GM18498 (cell line): Measurements from ENCODE around the gene TRIM41.
A peak's percentile ranks its signal among the peaks of the same experiment; 100 is the strongest.
"Not testable (repeated sequence)": the region's sequence is repeated elsewhere in the genome, so short reads cannot be mapped to it uniquely, and the experiment has no call there.

Experiments used
- ATAC-seq: cut with Tn5 transposase; IDR thresholded peaks from one replicate; pipeline ENCODE4 v1.9.1; 2021; ENCODE audit warnings: mild to moderate bottlenecking, moderate library complexity; ENCODE audit not compliant: unreplicated experiment

TRIM41 gene

DNA sequence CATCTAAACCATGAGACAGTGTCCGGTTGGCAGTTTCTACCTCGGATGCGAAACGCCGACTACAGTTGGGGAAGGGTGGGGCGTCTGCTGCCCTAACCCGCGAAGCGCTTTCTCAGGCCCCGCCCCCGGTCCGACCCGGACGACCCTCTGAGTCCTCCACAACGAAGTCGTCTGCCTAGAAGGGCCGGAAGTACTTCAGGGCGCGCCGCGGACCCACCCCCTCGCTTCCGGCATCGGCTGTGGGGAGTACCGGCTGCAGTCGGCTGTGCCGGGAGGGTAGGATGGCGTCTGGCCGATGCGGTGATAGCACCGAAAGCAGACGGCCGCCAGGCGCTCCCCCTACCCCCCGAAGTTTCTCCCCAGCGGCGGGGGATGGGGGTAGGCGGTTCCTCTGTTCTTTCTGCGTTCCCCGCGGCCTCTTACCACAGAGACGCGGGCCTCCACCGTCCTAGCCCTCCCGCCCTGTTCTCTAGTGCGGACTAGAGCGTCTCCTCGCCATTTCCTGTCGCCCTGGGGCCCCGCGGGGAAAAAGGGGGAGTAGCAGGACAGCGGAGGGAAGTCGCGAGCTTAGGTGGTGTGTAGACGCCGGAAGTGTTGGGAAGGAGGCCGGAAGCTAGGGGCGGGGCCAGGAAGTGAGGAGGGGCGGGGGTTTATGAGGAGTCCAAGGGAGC is at the start of gene TRIM41:
Gene TRIM41 (plus strand): TSS at position 224 of the 671 bp plus-strand sequence. CDS start 719 bp downstream, outside the sequence.
- ATAC-seq: peak; percentile 71

DNA sequence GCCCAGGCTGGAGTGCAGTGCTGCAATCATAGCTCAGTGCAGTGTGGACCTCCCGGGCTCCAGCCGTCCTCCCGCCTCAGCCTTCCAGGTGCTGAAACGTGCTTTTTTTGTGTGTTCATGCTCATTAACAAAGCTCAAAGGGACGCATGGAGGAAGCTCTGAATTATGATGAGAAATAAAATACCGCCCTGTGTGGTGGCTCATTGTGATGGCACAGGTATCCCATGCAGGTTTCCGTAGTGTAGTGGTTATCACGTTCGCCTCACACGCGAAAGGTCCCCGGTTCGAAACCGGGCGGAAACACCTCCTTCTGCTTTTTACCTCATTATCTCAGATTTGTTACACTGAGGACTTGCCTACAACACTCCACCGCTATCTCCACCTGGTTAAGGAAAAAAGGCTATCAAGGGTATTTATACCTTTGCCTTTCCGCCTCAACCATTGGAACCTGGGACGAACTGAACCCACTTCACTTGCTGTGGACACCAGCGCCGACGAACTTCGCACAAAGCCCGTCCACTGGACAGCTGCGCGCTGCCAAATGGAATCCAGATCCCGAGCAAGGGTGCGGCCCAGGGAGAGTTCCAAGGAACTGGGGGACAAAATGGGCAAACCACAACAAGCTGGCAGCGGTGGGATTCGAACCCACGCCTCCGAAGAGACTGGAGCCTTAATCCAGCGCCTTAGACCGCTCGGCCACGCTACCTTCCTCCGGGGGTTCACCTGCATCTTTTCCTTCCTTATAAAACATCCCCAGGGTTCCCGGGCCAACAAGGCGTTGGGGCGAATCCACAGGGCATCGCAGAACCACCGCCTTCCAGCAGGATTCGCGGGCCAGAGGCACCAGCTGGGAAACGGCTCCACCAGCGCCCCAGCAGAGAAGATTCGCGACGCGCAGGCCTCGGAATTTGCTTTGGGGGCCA is 49.4 kb upstream of the TRIM41 start:
- ATAC-seq: peak; percentile 59

DNA sequence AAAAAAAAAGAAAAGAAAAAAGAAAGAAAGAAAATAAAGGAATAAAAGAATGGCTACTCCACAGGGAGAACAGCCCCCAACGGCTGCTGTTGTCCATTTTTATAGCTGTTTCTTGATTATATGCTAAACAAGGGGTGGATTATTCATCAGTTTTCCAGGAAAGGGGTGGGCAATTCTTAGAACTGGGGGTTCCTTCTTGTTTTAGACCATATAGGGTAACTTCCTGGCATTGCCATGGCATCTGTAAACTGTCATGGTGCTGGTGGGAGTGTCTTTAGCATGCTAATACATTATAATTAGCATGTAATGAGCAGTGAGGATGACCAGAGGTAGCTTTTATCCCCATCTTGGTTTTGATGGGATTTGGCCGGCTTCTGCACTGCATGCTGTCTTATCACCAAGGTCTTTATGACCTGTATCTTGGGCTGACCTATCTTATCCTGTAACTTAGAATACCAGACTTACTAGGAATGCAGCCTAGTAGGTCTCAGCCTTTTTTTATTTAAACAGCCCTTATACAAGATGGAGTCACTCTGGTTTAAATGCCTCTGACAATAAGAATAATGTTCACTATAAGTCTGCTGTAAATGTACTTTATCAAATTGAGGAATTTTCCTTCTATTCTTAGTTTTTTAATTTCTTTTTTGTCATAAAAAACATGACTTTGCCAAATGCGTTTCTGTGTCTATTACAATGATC is 46.7 kb upstream of the TRIM41 start:
- no peak for ATAC-seq

DNA sequence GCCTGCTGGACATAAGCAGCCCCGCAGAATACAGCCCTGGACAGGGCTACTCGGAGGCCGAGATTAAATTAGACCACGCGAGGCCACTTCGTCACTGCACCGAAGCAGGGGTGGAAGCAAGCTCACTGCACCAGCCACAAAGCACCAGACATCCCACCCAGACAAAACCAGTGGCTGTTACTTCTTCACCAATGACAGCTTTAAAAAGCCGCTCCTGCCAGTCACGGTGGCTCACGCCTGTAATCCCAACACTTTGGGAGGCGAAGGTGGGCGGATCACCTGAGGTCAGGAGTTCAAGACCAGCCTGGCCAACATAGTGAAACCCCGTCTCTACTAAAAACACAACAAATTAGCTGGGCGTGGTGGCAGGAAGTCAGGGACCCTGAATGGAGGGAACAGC is 45.5 kb upstream of the TRIM41 start:
- ATAC-seq: not testable (repeated sequence)

DNA sequence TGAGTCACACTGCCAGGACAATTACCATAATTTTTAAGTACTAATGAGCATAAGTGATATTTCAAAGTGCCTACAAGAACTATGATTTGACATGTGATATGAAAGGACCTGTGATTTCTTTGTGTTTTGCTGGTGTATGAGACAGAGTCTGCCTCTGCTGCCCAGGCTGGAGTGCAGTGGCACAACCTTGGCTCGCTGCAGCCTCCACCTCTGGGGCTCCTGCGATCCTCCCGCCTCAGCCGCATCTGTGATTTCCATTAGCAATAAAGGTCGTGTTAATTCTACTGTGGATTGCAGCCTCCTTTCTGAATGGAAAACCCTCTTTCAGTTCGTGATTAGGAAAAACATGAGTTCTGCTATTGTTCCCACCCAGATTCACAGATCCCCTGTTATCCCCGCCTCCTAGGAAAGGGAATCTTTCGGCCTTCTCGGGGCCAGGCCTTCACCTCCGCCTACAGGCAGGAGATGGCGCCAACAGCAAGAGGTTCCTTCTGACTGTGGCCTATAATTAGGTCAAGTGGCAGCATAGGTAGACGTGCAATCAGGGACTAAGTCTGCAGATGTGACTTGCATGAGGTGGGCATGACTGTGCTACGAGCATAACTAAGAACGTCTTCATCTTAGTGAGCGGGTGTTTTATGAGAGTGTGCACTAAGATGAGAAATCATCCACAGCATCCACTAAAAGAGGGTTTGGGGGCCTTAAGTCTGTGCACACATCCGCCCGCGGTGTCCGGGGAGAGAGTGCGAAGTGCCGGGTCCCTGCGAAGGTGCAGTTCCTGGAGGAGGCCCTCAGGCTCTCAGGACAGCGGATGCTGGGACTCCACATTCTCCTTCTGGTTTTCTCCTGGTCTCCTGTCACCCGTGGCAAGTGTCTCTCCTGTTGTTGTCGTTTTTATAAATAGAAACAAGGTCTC is 41.2 kb upstream of the TRIM41 start:
- peak; percentile 70 for ATAC-seq

DNA sequence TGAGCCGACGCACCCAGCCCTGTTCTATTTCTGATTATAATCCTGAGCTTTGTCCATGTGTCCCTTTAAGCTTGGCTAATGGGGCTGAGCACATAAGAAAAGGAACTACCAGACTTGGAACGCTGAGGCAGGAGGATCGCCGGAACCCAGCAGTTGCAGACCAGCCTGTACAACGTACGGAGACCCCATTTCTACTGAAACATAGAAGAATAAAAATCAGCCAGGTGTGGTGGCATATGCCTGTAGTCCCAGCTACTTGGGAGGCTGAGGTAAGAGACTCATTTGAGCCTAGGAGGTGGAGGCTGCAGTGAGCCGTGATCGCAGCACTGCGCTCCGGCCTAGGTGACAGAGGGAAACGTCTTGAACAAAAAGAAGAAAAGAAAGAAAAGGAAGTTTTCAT is 40.4 kb upstream of the TRIM41 start:
- no peak for ATAC-seq

DNA sequence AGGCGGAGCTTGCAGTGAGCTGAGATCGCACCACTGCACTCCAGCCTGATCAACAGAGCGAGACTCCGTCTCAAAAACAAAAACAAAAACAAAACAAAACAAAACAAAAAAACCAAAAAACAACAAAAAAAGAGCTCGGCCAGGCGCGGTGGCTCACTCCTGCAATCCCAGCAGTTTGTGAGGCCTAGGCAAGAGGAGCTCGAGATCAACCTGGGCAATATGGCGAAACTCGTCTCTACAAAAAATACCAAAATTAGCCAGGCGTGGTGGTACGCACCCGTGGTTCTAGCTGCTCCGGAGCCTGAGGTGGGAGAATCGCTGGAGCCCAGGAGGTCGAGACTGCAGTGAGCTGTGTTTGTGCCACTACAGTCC is 38.2 kb upstream of the TRIM41 start:
- ATAC-seq: no peak

DNA sequence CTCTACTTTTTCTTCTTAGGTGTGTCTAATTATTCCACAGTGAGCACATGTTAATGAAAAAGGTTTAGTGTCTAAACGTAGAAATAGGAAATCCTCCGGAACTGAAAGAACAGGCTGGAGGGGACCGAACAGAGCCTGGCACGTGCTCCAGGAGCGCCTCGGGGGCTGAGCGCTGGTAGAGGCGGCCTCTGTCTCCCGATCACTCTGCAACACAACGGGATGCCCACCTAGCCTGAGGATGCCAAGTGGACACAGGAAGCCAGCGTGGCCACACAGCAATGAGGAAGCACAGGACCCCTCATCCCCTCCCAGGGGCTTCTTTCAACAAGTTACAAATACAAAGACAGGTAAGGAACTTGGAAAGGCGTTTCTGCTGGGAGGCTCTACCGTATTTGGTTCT is 37.5 kb upstream of the TRIM41 start:
- no peak for ATAC-seq

DNA sequence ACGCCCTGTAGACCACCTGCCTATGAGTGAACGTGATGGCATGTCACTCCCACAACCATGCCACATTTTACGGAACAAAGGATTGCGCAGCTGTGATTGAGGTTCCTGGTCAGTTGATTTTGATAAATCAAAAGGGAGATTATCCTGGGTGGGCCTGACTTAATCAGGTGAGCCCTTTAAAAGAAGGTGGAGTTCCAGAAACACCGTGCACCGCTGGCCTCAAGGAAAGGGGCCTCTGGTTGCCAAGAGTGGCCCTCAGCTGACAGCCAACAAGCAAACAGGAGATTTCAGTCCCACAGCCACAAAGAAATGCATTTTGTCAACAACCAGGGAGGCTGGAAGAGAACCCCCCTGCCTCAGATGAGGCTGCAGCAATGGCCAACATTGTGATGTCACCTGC is 37.1 kb upstream of the TRIM41 start:
- no peak for ATAC-seq

DNA sequence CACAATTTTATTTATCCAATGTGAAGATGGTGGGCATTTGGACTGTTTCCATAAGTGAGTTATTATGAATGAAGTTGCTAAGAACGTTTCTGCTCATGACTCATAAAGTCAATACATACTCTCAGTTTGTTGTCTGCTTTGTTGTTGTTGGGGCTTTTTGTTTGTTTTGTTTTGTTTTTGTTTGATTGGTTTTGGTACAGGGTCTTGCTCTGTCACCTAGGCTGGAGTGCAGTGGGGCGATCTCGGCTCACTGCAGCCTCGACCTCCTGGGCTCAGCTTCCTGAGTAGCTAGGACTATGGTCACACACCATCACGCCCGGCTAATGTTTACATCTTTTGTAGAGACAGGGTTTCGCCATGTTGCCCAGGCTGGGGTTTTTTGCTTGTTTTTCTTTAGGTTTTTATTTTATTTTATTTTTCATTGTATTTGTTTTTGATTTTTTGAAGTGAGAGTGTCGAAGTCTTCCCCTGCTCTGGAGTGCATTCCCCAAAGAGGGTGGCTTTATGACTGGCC is 36.0 kb upstream of the TRIM41 start:
- no peak for ATAC-seq

DNA sequence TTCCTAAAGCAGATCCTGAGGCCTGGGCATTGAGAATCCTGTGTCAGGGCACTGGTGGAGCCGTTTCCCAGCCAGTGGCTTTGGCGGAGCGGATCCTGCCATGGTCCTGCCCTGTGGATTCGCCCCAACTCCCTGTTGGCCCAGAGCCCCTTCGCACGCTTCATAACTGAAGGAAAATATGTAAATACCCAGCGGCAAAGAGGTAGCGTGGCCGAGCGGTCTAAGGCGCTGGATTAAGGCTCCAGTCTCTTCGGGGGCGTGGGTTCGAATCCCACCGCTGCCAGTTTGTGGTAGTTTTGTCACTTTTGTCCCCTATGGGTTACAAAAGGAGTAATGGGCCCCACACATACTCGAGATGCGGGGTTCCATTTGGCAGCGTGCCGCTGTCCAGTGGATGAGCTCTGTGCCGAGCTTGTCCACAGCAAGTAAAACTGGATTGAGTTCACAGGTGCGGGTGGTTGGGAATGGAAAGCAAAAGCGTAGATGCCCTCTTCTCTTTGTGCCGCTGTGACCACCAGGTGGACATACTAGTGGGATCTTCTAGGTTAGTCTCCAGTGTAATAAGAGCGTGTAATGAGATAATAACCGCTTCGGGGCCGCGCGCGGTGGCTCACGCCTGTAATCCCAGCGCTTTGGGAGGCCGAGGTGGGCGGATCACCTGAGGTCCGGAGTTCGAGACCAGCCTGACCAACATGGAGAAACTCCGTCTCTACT is 35.4 kb upstream of the TRIM41 start:
- no peak for ATAC-seq

DNA sequence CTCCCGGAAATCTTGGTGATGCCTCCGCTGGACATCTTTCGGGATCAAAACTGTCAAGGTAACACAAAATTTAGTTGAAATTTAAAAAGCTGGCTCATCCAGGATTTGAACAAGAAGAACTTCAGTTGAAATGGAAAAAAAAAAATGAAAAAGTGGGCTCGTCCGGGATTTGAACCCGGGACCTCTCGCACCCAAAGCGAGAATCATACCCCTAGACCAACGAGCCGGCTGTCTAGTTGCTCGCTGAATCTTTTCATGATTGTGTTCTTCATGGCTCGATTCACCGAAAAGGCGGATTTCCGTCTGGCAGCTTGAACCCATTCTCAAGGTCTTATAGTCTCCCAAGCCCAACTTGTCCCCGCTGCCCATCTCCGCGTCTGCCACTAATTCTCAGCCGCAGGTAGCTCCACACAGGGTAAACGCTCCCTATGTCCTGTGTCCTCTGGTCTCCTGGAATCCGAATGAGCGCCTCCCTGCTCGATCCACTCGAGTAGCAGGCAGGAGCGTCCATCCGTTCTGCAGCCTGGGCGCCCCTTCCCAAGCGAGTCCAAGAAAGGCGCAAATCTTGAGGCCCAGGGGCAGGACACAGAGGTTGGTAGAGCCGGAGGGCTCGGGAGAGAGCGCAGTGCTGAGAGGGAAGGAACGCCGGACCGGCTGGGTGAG is 34.2 kb upstream of the TRIM41 start:
- ATAC-seq: peak; percentile 12

DNA sequence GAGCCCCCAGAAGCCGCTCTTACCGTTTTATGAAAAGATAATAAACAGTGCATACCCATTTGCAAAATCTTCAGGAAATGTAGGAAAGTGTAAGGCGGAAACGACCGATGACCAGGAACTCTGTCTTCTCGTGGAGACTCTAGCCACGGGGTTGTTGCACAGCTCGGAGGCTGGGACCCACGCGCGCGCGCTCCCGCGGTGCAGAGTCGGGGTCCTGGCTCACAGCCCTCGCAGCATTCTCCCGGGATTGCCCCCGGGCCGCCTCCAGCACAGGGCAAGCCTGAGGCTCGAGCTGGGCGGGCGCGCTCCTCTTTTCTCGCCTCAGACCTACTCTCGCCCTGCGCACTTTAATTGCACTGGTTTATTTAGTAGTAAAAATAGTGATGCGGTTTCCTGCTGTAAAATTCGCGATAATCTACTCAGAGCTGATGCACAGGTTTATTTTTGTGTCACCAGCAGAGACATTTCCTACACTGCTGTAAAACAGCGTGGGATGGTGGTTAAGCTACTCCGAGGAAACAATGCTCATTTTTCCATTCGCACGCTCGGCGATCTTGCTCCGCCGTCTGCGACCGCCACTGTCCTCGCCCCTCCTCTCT is 33.6 kb upstream of the TRIM41 start:
- no peak for ATAC-seq

DNA sequence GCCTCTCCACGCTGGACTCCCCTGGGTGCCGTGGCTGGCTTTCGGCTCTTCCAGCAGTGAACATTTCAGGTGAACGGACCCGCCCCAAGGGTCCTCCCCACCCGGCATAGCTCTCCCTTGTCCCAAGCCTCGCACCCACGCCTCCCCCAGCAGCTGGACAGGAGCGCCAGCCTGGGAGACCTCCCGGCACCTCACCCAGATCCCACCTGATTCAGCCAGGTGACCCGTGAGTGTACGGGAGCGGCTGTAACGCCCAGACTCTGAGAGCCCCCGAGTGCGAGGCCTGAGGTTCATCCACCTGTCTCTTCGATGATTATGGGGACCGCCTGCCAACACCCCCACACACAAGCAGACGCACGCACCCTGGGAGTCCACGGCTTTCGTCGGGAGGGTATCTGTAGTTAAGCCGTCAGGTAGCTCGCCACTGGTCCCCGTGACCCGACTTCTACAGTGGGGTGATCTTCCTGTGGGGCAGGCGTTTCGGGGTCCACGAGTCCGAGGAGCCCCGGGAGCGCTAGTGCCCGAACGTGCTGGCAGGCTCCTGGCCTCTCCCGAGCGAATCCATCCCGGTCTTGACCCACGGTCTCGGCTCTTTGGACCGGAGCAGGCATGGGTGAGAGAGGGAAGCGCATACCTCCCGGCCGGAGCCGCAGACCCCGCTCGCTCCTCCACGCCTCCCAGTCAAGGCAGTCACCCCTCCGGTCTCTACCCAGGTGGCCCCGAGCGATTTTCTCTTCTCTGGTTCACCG is 32.9 kb upstream of the TRIM41 start:
- no peak for ATAC-seq

DNA sequence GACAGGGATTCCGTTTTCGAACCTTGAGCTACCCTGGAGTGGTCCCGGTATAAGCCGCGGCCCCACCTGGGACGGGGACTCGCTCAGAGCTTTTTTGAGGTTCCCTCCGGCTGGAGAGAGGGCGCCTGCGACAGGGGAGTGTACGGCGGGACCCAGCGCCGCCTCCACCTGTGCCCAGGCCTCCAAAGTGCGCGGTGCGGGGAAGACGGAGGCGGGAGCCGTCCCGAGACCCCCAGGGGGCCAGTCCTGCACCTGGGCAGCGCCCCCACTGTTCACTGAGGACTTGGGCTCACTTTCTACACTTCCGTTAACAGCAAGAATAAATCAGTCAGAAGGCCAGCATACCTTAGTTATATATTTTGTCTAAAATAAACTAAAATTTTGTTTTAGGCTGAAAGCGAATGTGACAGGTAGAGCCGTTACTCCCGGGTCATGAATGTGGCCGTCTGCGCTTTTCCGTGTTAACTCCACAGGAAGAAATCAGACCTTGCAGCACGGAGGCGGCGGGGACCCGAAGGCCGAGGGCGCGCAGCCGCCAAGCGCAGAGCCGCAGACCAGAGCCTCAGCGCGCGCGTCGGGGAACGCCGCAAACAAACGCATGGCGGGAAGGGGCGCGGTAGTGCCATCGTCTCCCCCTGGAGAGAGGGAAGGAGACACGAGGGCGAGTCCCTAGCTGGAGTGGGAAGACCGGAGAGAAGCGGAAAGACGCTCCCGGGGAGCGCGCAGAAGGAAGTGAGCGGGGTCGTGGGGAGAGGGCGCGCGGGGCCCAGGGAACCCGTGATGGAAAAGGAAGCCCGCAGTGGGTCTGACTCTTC is 32.2 kb upstream of the TRIM41 start:
- peak; percentile 13 for ATAC-seq

DNA sequence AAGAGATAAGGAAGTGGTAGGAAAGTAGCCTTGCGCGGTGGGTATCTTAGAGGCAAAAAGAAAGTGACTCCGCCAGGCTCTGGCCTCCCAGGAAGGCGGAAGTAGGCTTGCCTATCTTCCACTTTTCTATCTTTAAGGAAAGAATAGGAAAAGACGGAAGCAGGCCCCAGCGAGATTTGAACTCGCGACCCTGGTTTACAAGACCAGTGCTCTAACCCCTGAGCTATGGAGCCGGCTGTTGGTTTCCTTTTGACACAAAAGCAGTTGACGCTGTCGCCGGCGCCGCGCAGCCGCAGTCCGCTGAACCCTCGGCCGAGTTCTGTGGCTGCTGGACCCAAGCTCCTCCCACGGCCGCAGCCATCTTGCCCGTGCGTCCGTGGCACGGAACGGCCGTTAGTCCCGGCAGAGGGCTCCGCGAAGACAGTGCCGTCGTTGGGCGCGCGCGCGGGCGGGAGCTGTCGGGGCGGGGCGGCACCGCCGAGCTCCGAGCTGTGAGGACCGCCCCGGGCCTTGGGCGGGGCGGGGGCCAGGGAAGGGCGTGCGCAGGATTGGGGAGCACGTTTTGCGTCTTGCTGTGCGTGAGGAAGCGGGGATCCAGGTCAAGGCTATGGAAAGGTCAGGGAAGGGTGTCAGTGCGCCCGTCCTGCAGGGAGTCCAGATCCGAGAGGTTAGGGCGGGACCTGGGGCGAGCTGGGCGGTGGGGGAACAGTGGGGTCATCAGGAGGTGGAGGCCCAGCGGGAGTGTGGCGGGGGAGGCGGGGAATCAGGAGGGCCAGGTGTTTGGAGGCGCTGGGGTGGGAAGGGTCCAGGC is 31.4 kb upstream of the TRIM41 start:
- ATAC-seq: peak; percentile 66
